GM10248 (cell line): ENCODE measurements around the gene CYP2F1.
"Not testable (repeated sequence)": the region's sequence is repeated elsewhere in the genome, so short reads cannot be mapped to it uniquely, and the experiment has no call there.

Source experiments
- CTCF ChIA-PET: fragments of 300-600 bp; sonication (Branson Sonifier 250); formaldehyde crosslinking; extraction: SDS; loops from one replicate; lab custom pipeline; 2021; ENCODE audit warnings: antibody characterized with exemption; lab: Yijun Ruan, JAX
- POLR2A ChIA-PET: fragments of 350-650 bp; sonication (Branson Sonifier 250); formaldehyde crosslinking; extraction: SDS; loops from one replicate; lab custom pipeline; 2020; ENCODE audit warnings: antibody characterized with exemption; lab: Yijun Ruan, JAX
- DNase-seq: peaks from one replicate; pipeline ENCODE4 v3.0.0; 2012; ENCODE audit errors: extremely low spot score
- TF ChIP-seq, protein P1 (sequence below): IDR thresholded peaks from 2 replicates; pipeline ENCODE4 v1.5.1; 2012; ENCODE audit warnings: mild to moderate bottlenecking, low read depth; ENCODE audit errors: extremely low read depth, missing control alignments, control extremely low read depth

The CYP2F1 gene

GRCh38 chr19:41111296-41111695, 2.9 kb upstream of the CYP2F1 start:
- TF ChIP-seq, protein P1, sequence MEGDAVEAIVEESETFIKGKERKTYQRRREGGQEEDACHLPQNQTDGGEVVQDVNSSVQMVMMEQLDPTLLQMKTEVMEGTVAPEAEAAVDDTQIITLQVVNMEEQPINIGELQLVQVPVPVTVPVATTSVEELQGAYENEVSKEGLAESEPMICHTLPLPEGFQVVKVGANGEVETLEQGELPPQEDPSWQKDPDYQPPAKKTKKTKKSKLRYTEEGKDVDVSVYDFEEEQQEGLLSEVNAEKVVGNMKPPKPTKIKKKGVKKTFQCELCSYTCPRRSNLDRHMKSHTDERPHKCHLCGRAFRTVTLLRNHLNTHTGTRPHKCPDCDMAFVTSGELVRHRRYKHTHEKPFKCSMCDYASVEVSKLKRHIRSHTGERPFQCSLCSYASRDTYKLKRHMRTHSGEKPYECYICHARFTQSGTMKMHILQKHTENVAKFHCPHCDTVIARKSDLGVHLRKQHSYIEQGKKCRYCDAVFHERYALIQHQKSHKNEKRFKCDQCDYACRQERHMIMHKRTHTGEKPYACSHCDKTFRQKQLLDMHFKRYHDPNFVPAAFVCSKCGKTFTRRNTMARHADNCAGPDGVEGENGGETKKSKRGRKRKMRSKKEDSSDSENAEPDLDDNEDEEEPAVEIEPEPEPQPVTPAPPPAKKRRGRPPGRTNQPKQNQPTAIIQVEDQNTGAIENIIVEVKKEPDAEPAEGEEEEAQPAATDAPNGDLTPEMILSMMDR = no peak
- POLR2A ChIA-PET = no interaction called here
- CTCF ChIA-PET = interaction anchor here (1.3 kb wide), 1 partner anchor 15 kb away, joined by 4 read pairs; no protein-coding TSS in a partner anchor
- no peak for DNase-seq

DNA sequence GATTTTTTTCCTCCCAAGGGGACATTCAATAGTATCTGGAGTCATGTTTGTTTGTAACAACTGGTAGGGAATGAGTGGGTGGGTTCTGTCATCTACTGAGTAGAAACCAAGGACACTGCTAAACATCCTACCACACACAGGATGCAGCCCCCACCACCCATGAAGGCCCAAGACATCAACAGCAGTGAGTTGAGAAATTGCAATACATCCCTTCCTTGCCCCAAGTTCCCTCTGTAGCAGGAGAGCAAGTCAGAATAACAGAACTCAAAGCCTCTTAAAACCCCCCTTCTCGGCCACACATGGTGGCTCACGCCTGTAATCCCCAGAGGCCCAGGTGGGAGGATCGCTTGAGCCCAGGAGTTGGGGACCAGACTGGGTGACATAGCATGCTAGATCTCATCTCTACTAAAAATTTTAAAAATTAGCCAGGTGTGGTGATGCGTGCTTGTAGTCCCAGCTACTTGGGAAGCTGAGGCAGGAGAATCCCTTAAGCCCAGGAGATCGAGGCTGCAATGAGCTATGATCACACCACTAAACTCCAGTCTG, 2.4 kb upstream of the CYP2F1 start:
- TF ChIP-seq, protein P1 = no peak
- DNase-seq = no peak
- CTCF ChIA-PET = no interaction called here
- POLR2A ChIA-PET = no interaction called here

GRCh38 chr19:41112728-41113290, 1.4 kb upstream of the CYP2F1 start:
- ChIA-PET CTCF (no interaction called here), POLR2A (no interaction called here)
- no peak for DNase-seq
- TF ChIP-seq, protein P1 = no peak

DNA sequence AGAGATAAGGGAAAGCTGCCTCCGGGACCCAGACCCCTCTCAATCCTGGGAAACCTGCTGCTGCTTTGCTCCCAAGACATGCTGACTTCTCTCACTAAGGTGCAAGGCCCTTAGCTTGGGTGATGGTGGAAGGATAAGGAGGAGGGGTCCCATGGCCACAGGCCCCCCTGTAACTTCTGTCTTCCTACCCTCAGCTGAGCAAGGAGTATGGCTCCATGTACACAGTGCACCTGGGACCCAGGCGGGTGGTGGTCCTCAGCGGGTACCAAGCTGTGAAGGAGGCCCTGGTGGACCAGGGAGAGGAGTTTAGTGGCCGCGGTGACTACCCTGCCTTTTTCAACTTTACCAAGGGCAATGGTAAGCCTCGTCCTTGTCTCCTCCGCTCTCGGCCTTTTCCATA, 2.0 kb downstream of the CYP2F1 start:
- TF ChIP-seq, protein P1 = no peak
- DNase-seq = no peak

GRCh38 chr19:41120929-41121911, 7.0 kb downstream of the CYP2F1 start:
- CTCF ChIA-PET = interaction anchor here (1.0 kb wide), 1 partner anchor 108 kb away, joined by 3 read pairs; no protein-coding TSS in a partner anchor
- DNase-seq, POLR2A ChIA-PET: not testable (repeated sequence)

More for the DNA sequence above, 2.0 kb downstream of the CYP2F1 start:
- CTCF ChIA-PET = interaction anchor here (1.4 kb wide), 1 partner anchor 28 kb away, joined by 3 read pairs; no protein-coding TSS in a partner anchor
- POLR2A ChIA-PET = no interaction called here

DNA sequence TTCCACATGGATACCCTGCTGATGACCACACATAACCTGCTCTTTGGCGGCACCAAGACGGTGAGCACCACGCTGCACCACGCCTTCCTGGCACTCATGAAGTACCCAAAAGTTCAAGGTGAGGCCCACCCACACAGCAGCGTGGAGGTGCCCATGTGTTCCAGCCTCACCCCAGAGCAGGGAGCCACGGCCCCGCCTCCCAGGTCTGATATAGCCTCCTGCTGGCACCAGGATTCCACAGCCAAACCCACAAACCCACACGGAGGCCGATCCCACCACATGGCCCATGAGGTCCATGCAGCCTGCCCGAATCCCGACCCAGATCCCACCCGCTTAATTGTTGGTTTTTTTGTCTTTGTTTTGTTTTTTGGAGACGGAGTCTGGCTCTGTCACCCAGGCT, 8.6 kb downstream of the CYP2F1 start:
- CTCF ChIA-PET = interaction anchor here (0.8 to 1.9 kb wide), 2 partner anchors 22 to 186 kb away, joined by 3 to 5 read pairs; no protein-coding TSS in a partner anchor
- DNase-seq, POLR2A ChIA-PET: not testable (repeated sequence)

- CTCF ChIA-PET = interaction anchor here (0.8 to 1.9 kb wide), 2 partner anchors 21 to 185 kb away, joined by 3 to 5 read pairs; no protein-coding TSS in a partner anchor
- POLR2A ChIA-PET = no interaction called here
Observed at GRCh38 chr19:41123716-41124294, 9.6 kb downstream of the CYP2F1 start.

More at GRCh38 chr19:41123716-41124294, 9.6 kb downstream of the CYP2F1 start:
- TF ChIP-seq, protein P1 = no peak
- DNase-seq = no peak
